Mesothelial cell of epicardium (in vitro differentiated cells): ENCODE measurements around the gene CMYA5. TPM values are rescaled to one million over a fixed set of nuclear protein-coding genes. Genes with fewer than 3 reads are reported as not detected.

Source experiments
- DNase-seq, 2 experiments: peaks; one replicate each; pipeline ENCODE4 v3.0.0; 2021; ENCODE audit warnings: low spot score in 2 of 2; ENCODE audit not compliant: unreplicated experiment in 2 of 2
- H3K27ac Mint-ChIP-seq: 2 replicates; pipeline ENCODE4 v1.8.0; 2021; ENCODE audit warnings: mixed read lengths
- H3K27me3 Mint-ChIP-seq: 2 replicates; pipeline ENCODE4 v1.8.0; 2021; ENCODE audit warnings: low read depth, mixed read lengths
- H3K36me3 Mint-ChIP-seq: 2 replicates; pipeline ENCODE4 v1.8.0; 2021; ENCODE audit warnings: mixed read lengths
- H3K4me1 Mint-ChIP-seq: 2 replicates; pipeline ENCODE4 v1.8.0; 2021; ENCODE audit warnings: mixed read lengths
- H3K4me3 Mint-ChIP-seq: 2 replicates; pipeline ENCODE4 v1.8.0; 2021; ENCODE audit warnings: mild to moderate bottlenecking, moderate library complexity, mixed read lengths
- H3K9me3 Mint-ChIP-seq: 2 replicates; pipeline ENCODE4 v1.8.0; 2021; ENCODE audit warnings: mixed read lengths
- CTCF ChIP-seq: fragments of 200-600 bp; sonication (generic); IDR thresholded peaks from one replicate; pipeline ENCODE4 v1.5.0; 2021; ENCODE audit warnings: antibody characterized with exemption; ENCODE audit not compliant: unreplicated experiment
- total RNA-seq: library from RNA; stranded (reverse); gene quantifications from 3 replicates; pipeline ENCODE4 v1.2.1, GENCODE V29; 2021

CMYA5 gene
- total RNA-seq, 1 donor from 2014 or later, result 6.5 TPM

DNA sequence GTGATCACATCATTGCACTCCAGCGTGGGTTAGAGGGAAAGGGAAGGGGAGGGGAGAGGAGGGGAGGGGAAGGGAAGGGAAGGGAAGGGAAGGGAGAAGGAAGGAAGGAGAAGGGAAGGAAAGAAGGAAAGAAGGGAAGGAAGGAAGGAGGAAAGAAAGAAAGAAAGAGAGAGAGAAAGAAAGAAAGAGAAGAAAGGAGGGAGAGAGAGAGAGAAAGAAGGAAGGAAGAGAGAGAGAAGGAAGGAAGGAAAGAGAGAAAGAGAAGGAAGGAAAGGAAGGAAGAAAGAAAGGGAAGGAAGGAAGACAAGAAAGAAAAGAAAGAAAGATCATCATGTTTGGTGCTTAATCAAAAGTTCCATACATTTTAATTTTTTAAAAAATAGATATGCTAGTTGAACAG is 136.2 kb downstream of the CMYA5 start:
- no peak for TF ChIP-seq CTCF
- H3K9me3 Mint-ChIP-seq, result peaks cover 7% of the 10 kb centered on the region

GRCh38 chr5:79827159-79827629 is 137.6 kb downstream of the CMYA5 start:
- no peak overlapping the region for H3K4me3 Mint-ChIP-seq
- DNase-seq, result no peak
- H3K4me1 Mint-ChIP-seq, result no peaks in the 10 kb centered on the region
- H3K27me3 Mint-ChIP-seq, result peaks cover 21% of the 10 kb centered on the region
- no peak for TF ChIP-seq CTCF
- no peak overlapping the region for H3K27ac Mint-ChIP-seq
- H3K36me3 Mint-ChIP-seq, result no peaks in the 10 kb centered on the region
- no peaks in the 10 kb centered on the region for H3K9me3 Mint-ChIP-seq

More for the DNA sequence above, 136.2 kb downstream of the CMYA5 start:
- H3K36me3 Mint-ChIP-seq, result no peaks in the 10 kb centered on the region
- peaks cover 21% of the 10 kb centered on the region for H3K27me3 Mint-ChIP-seq
- no peaks in the 10 kb centered on the region for H3K4me1 Mint-ChIP-seq
- no peak overlapping the region for H3K27ac Mint-ChIP-seq
- no peak for DNase-seq
- no peak overlapping the region for H3K4me3 Mint-ChIP-seq

- DNase-seq, result no peak
- Mint-ChIP-seq H3K27me3 (peaks cover 17% of the 10 kb centered on the region), H3K9me3 (peaks cover 4% of the 10 kb centered on the region), H3K4me1 (peaks cover 2% of the 10 kb centered on the region), H3K36me3 (no peaks in the 10 kb centered on the region), H3K4me3 (no peak overlapping the region), H3K27ac (no peak overlapping the region)
- no peak for TF ChIP-seq CTCF
Measured at GRCh38 chr5:79829260-79829659, 139.6 kb downstream of the CMYA5 start.

DNA sequence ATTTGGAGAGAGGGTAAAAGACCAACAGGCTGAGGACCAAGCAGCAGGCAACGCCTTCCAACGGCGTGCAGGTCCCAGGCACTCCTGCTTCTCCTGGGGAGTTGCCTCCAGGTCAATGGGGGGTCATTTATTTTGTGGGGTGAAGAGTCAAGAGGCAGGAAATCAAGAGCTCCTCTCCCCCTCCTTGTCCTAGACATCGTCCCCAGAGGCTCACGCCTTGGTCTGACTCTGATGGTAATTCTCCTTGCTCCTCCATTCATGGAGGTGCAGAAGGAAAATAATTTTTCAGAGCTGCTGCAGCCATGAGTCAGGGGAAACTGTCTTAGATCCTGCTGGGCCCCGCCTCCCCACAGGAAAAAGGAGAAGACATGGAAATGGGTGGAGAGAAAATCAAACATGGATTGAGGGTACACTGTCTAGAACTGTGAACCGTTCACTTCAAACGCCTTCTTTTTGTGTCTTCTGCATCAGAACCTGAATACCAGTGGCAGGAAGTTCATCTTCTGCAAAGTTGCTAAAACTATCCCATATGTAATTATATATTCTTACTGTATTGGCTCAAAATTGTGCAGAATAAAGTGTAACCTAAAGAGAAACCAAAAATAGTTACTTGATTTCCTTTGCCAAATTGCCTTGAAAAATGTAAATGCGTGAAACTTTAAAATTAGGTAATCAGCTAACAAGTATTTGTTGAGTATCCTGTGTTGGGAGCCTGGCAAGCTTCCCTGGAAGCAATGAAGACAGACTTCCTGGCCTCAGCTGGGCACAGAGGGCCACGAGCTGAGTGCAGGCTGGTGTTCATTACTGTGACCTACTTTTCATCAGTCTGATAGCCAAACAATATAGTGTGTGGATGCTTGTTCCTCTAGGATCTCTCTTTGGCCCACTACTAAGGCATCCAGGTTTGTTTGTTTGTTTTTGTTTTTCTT is 142.0 kb downstream of the CMYA5 start:
- DNase-seq, result no peak
- no peaks in the 10 kb centered on the region for H3K36me3 Mint-ChIP-seq
- peaks cover 4% of the 10 kb centered on the region for H3K9me3 Mint-ChIP-seq
- H3K27me3 Mint-ChIP-seq, result peaks cover 14% of the 10 kb centered on the region
- no peak overlapping the region for H3K4me3 Mint-ChIP-seq
- no peak overlapping the region for H3K27ac Mint-ChIP-seq
- no peak for TF ChIP-seq CTCF
- H3K4me1 Mint-ChIP-seq, result peaks cover 5% of the 10 kb centered on the region

- Mint-ChIP-seq H3K36me3 (no peaks in the 10 kb centered on the region), H3K4me3 (no peak overlapping the region), H3K27me3 (peaks cover 14% of the 10 kb centered on the region), H3K4me1 (peaks cover 12% of the 10 kb centered on the region), H3K27ac (no peak overlapping the region), H3K9me3 (peaks cover 4% of the 10 kb centered on the region)
- TF ChIP-seq CTCF, result no peak
- DNase-seq, result no peak
Measured at GRCh38 chr5:79832911-79833310, 143.3 kb downstream of the CMYA5 start.
